Tibial nerve (tissue), 4 donors: Measurements from ENCODE around the gene GNG7. TPM values are rescaled to one million over a fixed set of nuclear protein-coding genes. Genes with fewer than 3 reads are reported as not detected.

Experiments
- DNase-seq, 2 donors: peaks; one replicate each; pipeline ENCODE4 v3.0.0-alpha.2; 2019; ENCODE audit warnings: low spot score in 2 of 2
- H3K27ac ChIP-seq, 4 donors: fragments of 200-600 bp; sonication (generic) in 3 of 4; one replicate each; pipeline ENCODE4 v1.5.1; 2017 to 2019; ENCODE audit warnings: mild to moderate bottlenecking in 1 of 4
- H3K27me3 ChIP-seq, 2 donors: fragments of 200-600 bp; sonication (generic) in 1 of 2; one replicate each; pipeline versions ENCODE4 v1.5.1 to v1.6.0; 2017 to 2019
- H3K36me3 ChIP-seq, 3 donors: fragments of 200-600 bp; sonication (generic); one replicate each; pipeline ENCODE4 v1.5.1; 2018 to 2019
- H3K4me1 ChIP-seq, 4 donors: fragments of 200-600 bp; sonication (generic) in 3 of 4; one replicate each; pipeline ENCODE4 v1.5.1; 2017 to 2019
- H3K4me3 ChIP-seq, 4 donors: fragments of 200-600 bp; sonication (generic) in 3 of 4; one replicate each; pipeline ENCODE4 v1.5.1; 2017 to 2019; ENCODE audit warnings: mild to moderate bottlenecking in 1 of 4, moderate library complexity in 1 of 4
- H3K9me3 ChIP-seq, 4 donors: fragments of 200-600 bp; sonication (generic) in 3 of 4; one replicate each; pipeline ENCODE4 v1.5.1; 2017 to 2019
- EP300 ChIP-seq, 2 donors: sonication (generic); formaldehyde crosslinking; IDR thresholded peaks; one replicate each; pipeline ENCODE4 v1.6.1; 2017; ENCODE audit warnings: antibody characterized with exemption in 2 of 2, mild to moderate bottlenecking in 1 of 2
- POLR2A ChIP-seq, 2 donors: fragments of 450-650 bp; IDR thresholded peaks; one replicate each; pipeline ENCODE4 v1.6.1; 2017; ENCODE audit warnings: antibody characterized with exemption in 2 of 2, mild to moderate bottlenecking in 2 of 2, moderate library complexity in 2 of 2
- WGBS, 2 donors: methylation state at CpG; one replicate each; pipeline ENCODE4 v1.1.5; 2018; 5-methylcytosine and 5-hydroxymethylcytosine counted together
- total RNA-seq, 4 donors: library from RNA; depleted of rRNA; stranded (reverse); fragments of >200 nt; gene quantifications; one replicate each; pipeline ENCODE4 v1.1.0, GENCODE V29; 2016
- TF ChIP-seq, protein P1 (sequence below), 5 experiments: fragments of 200-600 bp in 3 of 5; fragments of 450-650 bp in 2 of 5; sonication (generic) in 3 of 5; IDR thresholded peaks; one replicate each; pipeline ENCODE4 v1.5.1; 2016 to 2019; ENCODE audit warnings: antibody characterized with exemption in 5 of 5, mild to moderate bottlenecking in 3 of 5, moderate library complexity in 2 of 5

Gene GNG7
- total RNA-seq, 4 donors from 2014 or later: 2.6 to 5.3 (median 3.5) TPM

DNA sequence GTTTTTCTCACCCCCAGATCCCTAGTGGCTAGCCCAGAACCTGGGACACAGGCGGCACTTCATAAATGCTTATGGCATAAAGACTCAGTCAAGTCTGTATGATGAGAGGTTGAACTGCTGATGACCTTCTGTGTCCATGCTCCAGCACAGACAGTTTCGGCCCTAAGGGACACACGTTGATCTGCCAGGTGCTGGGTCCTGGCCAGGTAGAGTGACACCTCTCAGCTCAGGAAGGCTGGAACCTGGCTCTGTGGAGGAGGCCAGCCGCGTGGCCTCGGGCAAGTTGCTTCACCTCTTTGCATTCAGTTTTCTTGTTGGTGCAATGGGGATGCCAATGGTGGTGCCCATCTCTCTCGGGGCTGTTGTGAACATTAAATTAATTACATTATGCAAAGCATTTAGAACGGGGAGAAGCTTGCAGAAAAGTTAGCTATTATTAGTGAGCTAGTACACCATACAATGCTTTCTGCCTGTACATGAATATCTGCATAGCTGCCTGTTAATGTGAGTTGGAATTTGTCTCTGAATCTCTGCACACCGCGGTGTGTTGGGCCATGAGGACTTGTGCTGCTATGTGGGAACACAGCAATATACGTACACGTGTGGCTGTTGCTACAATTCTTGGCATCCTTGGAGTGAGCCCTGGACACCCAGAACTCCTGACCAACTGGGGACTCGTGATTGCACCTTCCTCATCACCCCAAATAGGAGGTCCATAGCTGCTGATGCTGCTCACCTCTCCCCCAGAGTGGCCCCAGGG is 218.1 kb downstream of the GNG7 start:
- no peak overlapping the region for H3K4me3 ChIP-seq
- H3K4me1 ChIP-seq: peaks cover 0 to 21% (median 15%) of the 10 kb centered on the region in 4 donors
- H3K27me3 ChIP-seq: peaks cover 0 to under 1% of the 10 kb centered on the region in 2 donors
- WGBS, 2 donors: 79 to 85% methylated on average over 13 of the region's 13 CpGs
- no peak overlapping the region for H3K27ac ChIP-seq
- H3K9me3 ChIP-seq: peaks cover 0 to 11% (median 0%) of the 10 kb centered on the region in 4 donors
- no peak for DNase-seq
- H3K36me3 ChIP-seq: no peaks in the 10 kb centered on the region
- TF ChIP-seq EP300 (IDR thresholded peaks at IDR 0.05): no peak
- TF ChIP-seq, protein P1, sequence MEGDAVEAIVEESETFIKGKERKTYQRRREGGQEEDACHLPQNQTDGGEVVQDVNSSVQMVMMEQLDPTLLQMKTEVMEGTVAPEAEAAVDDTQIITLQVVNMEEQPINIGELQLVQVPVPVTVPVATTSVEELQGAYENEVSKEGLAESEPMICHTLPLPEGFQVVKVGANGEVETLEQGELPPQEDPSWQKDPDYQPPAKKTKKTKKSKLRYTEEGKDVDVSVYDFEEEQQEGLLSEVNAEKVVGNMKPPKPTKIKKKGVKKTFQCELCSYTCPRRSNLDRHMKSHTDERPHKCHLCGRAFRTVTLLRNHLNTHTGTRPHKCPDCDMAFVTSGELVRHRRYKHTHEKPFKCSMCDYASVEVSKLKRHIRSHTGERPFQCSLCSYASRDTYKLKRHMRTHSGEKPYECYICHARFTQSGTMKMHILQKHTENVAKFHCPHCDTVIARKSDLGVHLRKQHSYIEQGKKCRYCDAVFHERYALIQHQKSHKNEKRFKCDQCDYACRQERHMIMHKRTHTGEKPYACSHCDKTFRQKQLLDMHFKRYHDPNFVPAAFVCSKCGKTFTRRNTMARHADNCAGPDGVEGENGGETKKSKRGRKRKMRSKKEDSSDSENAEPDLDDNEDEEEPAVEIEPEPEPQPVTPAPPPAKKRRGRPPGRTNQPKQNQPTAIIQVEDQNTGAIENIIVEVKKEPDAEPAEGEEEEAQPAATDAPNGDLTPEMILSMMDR (IDR thresholded peaks at IDR 0.05): no peak
- no peak for TF ChIP-seq POLR2A (IDR thresholded peaks at IDR 0.05)

DNA sequence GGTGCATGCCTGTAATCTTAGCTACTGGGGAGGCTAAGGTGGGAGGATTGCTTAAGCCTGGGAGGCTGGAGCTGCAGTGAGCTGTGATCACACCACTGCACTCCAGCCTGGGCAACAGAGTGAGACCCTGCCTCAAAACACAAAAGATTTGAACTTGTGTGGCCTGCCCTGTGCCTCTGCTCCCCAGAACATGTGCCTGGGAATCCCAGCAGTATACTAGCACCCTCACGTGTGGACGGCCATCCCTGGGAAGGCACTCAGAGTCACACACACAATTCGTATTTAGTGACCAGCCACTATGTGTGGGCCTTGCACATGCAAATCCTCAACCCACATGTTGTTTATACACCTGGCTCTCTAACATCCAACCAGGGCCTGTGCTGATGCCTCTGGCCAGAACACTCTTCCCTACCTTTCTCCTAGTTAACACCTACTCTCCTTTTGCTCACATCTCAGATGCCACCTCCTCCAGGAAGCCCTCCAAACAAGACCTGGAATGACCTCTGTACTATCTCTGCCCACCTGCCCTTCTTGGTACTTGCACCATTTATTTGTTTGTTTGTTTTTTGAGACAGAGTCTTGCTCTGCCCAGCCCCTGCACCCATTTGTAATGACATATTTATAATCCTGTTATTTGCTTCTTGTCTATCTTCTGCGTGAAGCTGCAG is 218.9 kb downstream of the GNG7 start:
- no peaks in the 10 kb centered on the region for H3K36me3 ChIP-seq
- 78 to 85% methylated on average over 4 of the region's 4 CpGs for WGBS, 2 donors
- no peak for TF ChIP-seq EP300 (IDR thresholded peaks at IDR 0.05)
- no peak for TF ChIP-seq POLR2A (IDR thresholded peaks at IDR 0.05)
- TF ChIP-seq, protein P1 (IDR thresholded peaks at IDR 0.05): no peak
- H3K9me3 ChIP-seq: peaks cover 0 to 11% (median 0%) of the 10 kb centered on the region in 4 donors
- no peak overlapping the region for H3K27ac ChIP-seq
- H3K4me1 ChIP-seq: peaks cover 0 to 21% (median 13%) of the 10 kb centered on the region in 4 donors
- H3K4me3 ChIP-seq: no peak overlapping the region
- no peak for DNase-seq
- H3K27me3 ChIP-seq: no peaks in the 10 kb centered on the region

DNA sequence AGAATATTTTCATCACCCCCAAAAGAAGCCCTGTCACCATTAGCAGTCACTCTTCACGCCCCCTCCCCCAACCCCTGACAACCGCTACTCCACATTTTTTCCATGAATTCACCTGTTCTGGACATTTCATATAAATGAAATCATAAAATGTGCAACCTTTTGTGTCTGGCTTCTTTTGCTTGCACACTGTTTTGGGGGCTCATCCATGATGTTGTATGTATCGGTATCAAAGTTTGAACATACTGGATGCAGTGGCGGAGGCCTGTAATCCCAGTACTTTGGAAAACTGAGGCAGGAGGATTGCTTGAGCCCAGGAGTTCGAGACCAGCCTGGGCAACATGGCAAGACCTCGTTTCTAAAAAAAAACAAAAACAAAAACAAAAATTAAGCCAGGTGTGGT is 219.4 kb downstream of the GNG7 start:
- DNase-seq: no peak
- Histone ChIP-seq H3K27me3 (no peaks in the 10 kb centered on the region), H3K9me3 (peaks cover 0 to 11% (median 0%) of the 10 kb centered on the region in 4 donors), H3K4me3 (no peak overlapping the region), H3K4me1 (peaks cover 0 to 21% (median 7%) of the 10 kb centered on the region in 4 donors), H3K27ac (no peak overlapping the region), H3K36me3 (peaks cover 0 to 4% (median 0%) of the 10 kb centered on the region in 3 donors)
- WGBS, 2 donors: 84 to 86% methylated on average over 6 of the region's 6 CpGs
- TF ChIP-seq EP300 (IDR thresholded peaks at IDR 0.05) (no peak), POLR2A (IDR thresholded peaks at IDR 0.05) (no peak)
- TF ChIP-seq, protein P1 (IDR thresholded peaks at IDR 0.05): no peak

DNA sequence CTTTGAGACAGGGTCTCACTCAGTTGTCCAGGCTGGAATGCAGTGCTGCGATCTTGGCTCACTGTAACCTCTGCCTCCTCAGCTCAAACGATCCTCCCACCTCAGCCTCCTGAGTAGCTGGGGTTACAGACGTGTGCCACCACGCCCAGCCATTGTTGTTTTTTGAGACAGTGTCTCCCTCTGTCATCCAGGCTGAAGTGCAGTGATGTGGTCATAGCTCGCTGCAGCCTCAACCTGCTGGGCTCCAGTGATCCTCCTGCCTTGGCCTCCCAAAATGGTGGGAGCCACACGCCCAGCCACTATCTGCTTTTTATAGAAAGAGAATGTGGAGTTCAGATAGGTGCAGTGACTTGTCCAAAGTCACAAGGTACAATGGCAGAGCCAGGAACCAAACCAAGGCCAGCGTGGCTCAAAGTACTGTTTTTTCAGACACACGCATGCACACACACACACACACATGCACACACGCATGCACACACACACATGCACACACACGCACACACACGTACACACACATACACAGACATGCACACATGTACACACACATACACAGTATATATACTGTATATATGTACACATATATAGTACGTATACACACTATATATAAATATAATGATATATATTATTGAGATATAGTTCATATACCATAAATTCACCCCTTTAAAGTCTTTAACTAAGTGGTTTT is 220.0 kb downstream of the GNG7 start:
- DNase-seq: no peak
- H3K4me1 ChIP-seq: peaks cover 0 to 22% (median 7%) of the 10 kb centered on the region in 4 donors
- peaks cover 0 to 11% (median 0%) of the 10 kb centered on the region in 4 donors for H3K9me3 ChIP-seq
- peaks cover 0 to 10% (median 0%) of the 10 kb centered on the region in 3 donors for H3K36me3 ChIP-seq
- no peak for TF ChIP-seq POLR2A (IDR thresholded peaks at IDR 0.05)
- no peak overlapping the region for H3K27ac ChIP-seq
- 69 to 84% methylated on average over 12 of the region's 12 CpGs for WGBS, 2 donors
- H3K27me3 ChIP-seq: no peaks in the 10 kb centered on the region
- no peak overlapping the region for H3K4me3 ChIP-seq

DNA sequence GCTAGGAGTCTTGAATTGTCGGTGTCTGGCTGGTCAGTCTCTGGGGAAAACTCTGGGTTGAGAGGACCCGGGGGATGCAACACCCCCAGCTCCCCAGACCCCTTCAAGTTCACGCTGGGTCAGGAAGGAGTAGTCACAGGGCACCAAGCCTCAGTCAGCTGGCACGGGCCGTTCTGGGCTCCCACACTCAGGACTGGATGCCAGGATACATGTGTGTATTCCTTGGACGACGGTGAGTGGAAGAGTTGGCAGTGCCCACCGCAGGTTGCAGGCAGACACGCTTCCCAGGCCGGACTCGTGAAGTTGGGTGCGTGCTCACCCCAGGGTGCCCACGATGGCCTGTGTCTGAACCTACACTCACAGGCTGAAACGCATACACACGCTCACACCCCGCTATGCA is 221.0 kb downstream of the GNG7 start:
- H3K9me3 ChIP-seq: peaks cover 0 to 11% (median 0%) of the 10 kb centered on the region in 4 donors
- H3K4me1 ChIP-seq: peaks cover 0 to 28% (median 7%) of the 10 kb centered on the region in 4 donors
- 92 to 93% methylated on average over 11 to 16 of the region's 16 CpGs for WGBS, 2 donors
- H3K36me3 ChIP-seq: peaks cover 0 to 19% (median 0%) of the 10 kb centered on the region in 3 donors
- no peaks in the 10 kb centered on the region for H3K27me3 ChIP-seq
- TF ChIP-seq, protein P1 (IDR thresholded peaks at IDR 0.05): no peak
- TF ChIP-seq EP300 (IDR thresholded peaks at IDR 0.05) (no peak), POLR2A (IDR thresholded peaks at IDR 0.05) (no peak)
- no peak overlapping the region for H3K27ac ChIP-seq
- no peak for DNase-seq
- H3K4me3 ChIP-seq: no peak overlapping the region
